Measurements from ENCODE around the gene ZNF664.

DNA sequence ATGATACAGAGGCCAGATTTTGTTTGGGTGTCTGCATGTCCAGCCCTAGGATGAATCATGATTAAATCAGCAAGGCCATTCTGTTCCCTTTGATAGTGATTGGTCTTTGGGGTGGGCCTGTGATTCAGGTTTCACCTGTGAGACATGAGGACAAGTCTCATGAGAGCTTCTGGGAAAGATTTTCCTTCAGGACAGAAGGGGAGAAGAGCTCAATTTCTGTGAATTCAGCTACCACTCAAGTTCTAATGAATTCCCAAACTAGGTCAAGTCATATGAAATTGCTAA lies 73.4 kb downstream of the ZNF664 start:
- TF ChIP-seq BHLHE40 (IDR thresholded peaks at IDR 0.05; ENCODE audit: borderline replicate concordance) (no peak), FOXM1 (IDR thresholded peaks at IDR 0.05; ENCODE audit: borderline replicate concordance) (no peak), ELF4 (IDR thresholded peaks at IDR 0.05) (no peak), SP1 (IDR thresholded peaks at IDR 0.05) (no peak), FOXK2 (IDR thresholded peaks at IDR 0.05) (no peak)
- TF ChIP-seq, protein P1, sequence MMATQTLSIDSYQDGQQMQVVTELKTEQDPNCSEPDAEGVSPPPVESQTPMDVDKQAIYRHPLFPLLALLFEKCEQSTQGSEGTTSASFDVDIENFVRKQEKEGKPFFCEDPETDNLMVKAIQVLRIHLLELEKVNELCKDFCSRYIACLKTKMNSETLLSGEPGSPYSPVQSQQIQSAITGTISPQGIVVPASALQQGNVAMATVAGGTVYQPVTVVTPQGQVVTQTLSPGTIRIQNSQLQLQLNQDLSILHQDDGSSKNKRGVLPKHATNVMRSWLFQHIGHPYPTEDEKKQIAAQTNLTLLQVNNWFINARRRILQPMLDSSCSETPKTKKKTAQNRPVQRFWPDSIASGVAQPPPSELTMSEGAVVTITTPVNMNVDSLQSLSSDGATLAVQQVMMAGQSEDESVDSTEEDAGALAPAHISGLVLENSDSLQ (IDR thresholded peaks at IDR 0.05): no peak

Data from HEK293T (cell line).